H1 (cell line): ENCODE measurements around the gene RPL37A. TPM values are rescaled to one million over a fixed set of nuclear protein-coding genes. Genes with fewer than 3 reads are reported as not detected.

Source experiments
- CTCF ChIA-PET: fragments of 300-600 bp; sonication (Branson Sonifier 250); formaldehyde crosslinking; loops from one replicate; lab custom pipeline; 2021; ENCODE audit not compliant: partially characterized antibody; lab: Charles Lee
- POLR2A ChIA-PET: fragments of 300-600 bp; sonication (Branson Sonifier 250); formaldehyde crosslinking; loops from one replicate; lab custom pipeline; 2021; ENCODE audit warnings: inconsistent platforms; ENCODE audit not compliant: partially characterized antibody; lab: Charles Lee
- DNase-seq, 2 experiments: peaks; one replicate each; pipeline versions ENCODE4 v3.0.0 to v3.0.0-alpha.2; 2010 to 2022; ENCODE audit warnings: low spot score in 2 of 2, low read depth in 1 of 2, mixed read lengths in 1 of 2
- FAIRE-seq: peaks from 2 replicates; lab custom pipeline; 2011; peaks lifted over from hg19 to GRCh38; lab: Jason Lieb, UNC
- H2AFZ ChIP-seq: 2 replicates; pipeline ENCODE4 v1.8.1; 2012; ENCODE audit warnings: low read length, inconsistent platforms
- H2AK5ac ChIP-seq: 2 replicates; pipeline ENCODE4 v1.6.1; 2013; ENCODE audit warnings: low read depth, low read length
- H2BK120ac ChIP-seq: replicated peaks from 2 replicates; pipeline ENCODE3; 2013; ENCODE audit warnings: low read depth, low read length, inconsistent platforms
- H2BK12ac ChIP-seq: 2 replicates; pipeline ENCODE4 v1.6.1; 2013; ENCODE audit warnings: low read depth, low read length
- H2BK15ac ChIP-seq: 2 replicates; pipeline ENCODE4 v1.6.1; 2013; ENCODE audit warnings: low read length
- H2BK20ac ChIP-seq: 2 replicates; pipeline ENCODE4 v1.6.1; 2013; ENCODE audit warnings: low read length
- H2BK5ac ChIP-seq: 2 replicates; pipeline ENCODE4 v1.6.1; 2013; ENCODE audit warnings: low read depth, low read length
- H3K14ac ChIP-seq: 2 replicates; pipeline ENCODE4 v1.6.1; 2013; ENCODE audit warnings: inconsistent platforms; ENCODE audit not compliant: insufficient read length
- H3K18ac ChIP-seq: 2 replicates; pipeline ENCODE4 v1.6.1; 2013; ENCODE audit warnings: low read length; ENCODE audit errors: extremely low read depth
- H3K23ac ChIP-seq: 2 replicates; pipeline ENCODE4 v1.6.1; 2013; ENCODE audit warnings: inconsistent platforms; ENCODE audit not compliant: insufficient read length
- H3K23me2 ChIP-seq: 2 replicates; pipeline ENCODE4 v1.6.1; 2013; ENCODE audit warnings: low read depth, low read length
- H3K27ac ChIP-seq: 2 replicates; pipeline ENCODE4 v1.6.1; 2011; ENCODE audit warnings: low read depth, low read length, inconsistent platforms
- H3K27me3 ChIP-seq, 4 experiments: replicated peaks in 1 of 4; 1 replicate in 1 of 4; 2 replicates in 3 of 4; pipeline versions ENCODE4 v1.6.1 to v1.8.1; 2011 to 2013; ENCODE audit warnings: low read length in 3 of 4, mild to moderate bottlenecking in 3 of 4, inconsistent platforms in 2 of 4, mixed read lengths in 2 of 4, moderate library complexity in 1 of 4; ENCODE audit not compliant: control insufficient read depth in 3 of 4, insufficient read depth in 3 of 4; ENCODE audit errors: extremely low read depth in 1 of 4
- H3K36me3 ChIP-seq, 4 experiments: 2 replicates each; pipeline versions ENCODE4 v1.6.1 to v1.8.1; 2011 to 2013; ENCODE audit warnings: mild to moderate bottlenecking in 4 of 4, low read length in 3 of 4, moderate library complexity in 2 of 4, control low read depth in 1 of 4, inconsistent platforms in 1 of 4; ENCODE audit not compliant: insufficient read depth in 4 of 4, control insufficient read depth in 2 of 4
- H3K4ac ChIP-seq: replicated peaks from 2 replicates; pipeline ENCODE3; 2013; ENCODE audit warnings: low read length, low read depth, mixed read lengths, inconsistent platforms; ENCODE audit not compliant: insufficient read length
- H3K4me1 ChIP-seq, 4 experiments: replicated peaks in 1 of 4; 1 replicate in 1 of 4; 2 replicates in 3 of 4; pipeline versions ENCODE4 v1.6.1 to v1.8.1; 2011 to 2013; ENCODE audit warnings: low read length in 3 of 4, inconsistent platforms in 2 of 4, mixed read lengths in 1 of 4; ENCODE audit not compliant: insufficient read depth in 4 of 4, control insufficient read depth in 3 of 4
- H3K4me2 ChIP-seq, 2 experiments: 2 replicates each; pipeline versions ENCODE4 v1.6.1 to v1.8.1; 2011 to 2013; ENCODE audit warnings: low read depth in 2 of 2, low read length in 2 of 2, control low read depth in 1 of 2, inconsistent platforms in 1 of 2, mild to moderate bottlenecking in 1 of 2; ENCODE audit not compliant: insufficient read depth in 1 of 2
- H3K4me3 ChIP-seq, 4 experiments: fragments of 200-600, 300-600 bp in 1 of 4; sonication (generic), shearing (Covaris generic), sonication (Bioruptor Twin) in 1 of 4; 2 replicates each; pipeline versions ENCODE4 v1.5.1 to v1.8.1; 2011 to 2016; ENCODE audit warnings: low read length in 4 of 4, low read depth in 3 of 4, control low read depth in 2 of 4, inconsistent platforms in 2 of 4, mild to moderate bottlenecking in 2 of 4, mixed read lengths in 1 of 4, moderate library complexity in 1 of 4; ENCODE audit not compliant: insufficient read depth in 2 of 4; ENCODE audit errors: extremely low read depth in 1 of 4
- H3K56ac ChIP-seq: replicated peaks from 2 replicates; pipeline ENCODE3; 2013; ENCODE audit warnings: low read depth, mild to moderate bottlenecking, mixed read lengths, low read length, inconsistent platforms; ENCODE audit not compliant: insufficient read length
- H3K79me1 ChIP-seq: 2 replicates; pipeline ENCODE4 v1.6.1; 2013; ENCODE audit warnings: low read depth, low read length, control low read depth
- H3K79me2 ChIP-seq, 2 experiments: 2 replicates each; pipeline versions ENCODE4 v1.6.1 to v1.8.1; 2012 to 2013; ENCODE audit warnings: low read length in 2 of 2, mild to moderate bottlenecking in 2 of 2, inconsistent platforms in 1 of 2; ENCODE audit not compliant: insufficient read depth in 2 of 2, control insufficient read depth in 1 of 2
- H3K9ac ChIP-seq, 4 experiments: replicated peaks in 1 of 4; 1 replicate in 1 of 4; 2 replicates in 3 of 4; pipeline versions ENCODE4 v1.6.1 to v1.8.1; 2011 to 2013; ENCODE audit warnings: low read depth in 3 of 4, low read length in 3 of 4, control low read depth in 2 of 4, mild to moderate bottlenecking in 2 of 4, moderate library complexity in 2 of 4, inconsistent platforms in 1 of 4; ENCODE audit errors: extremely low read depth in 1 of 4
- H3K9me3 ChIP-seq, 2 experiments: 2 replicates each; pipeline versions ENCODE4 v1.6.1 to v1.8.1; 2012 to 2013; ENCODE audit warnings: mild to moderate bottlenecking in 2 of 2, moderate library complexity in 2 of 2, control low read depth in 1 of 2, inconsistent platforms in 1 of 2, low read depth in 1 of 2, low read length in 1 of 2, mixed read lengths in 1 of 2; ENCODE audit not compliant: insufficient read depth in 2 of 2
- H4K20me1 ChIP-seq, 2 experiments: replicated peaks in 1 of 2; 2 replicates each; pipeline versions ENCODE3 to v1.8.1; 2011 to 2013; ENCODE audit warnings: inconsistent platforms in 2 of 2, low read length in 2 of 2, mild to moderate bottlenecking in 1 of 2; ENCODE audit not compliant: insufficient read depth in 2 of 2, control insufficient read depth in 1 of 2
- H4K5ac ChIP-seq: 2 replicates; pipeline ENCODE4 v1.6.1; 2013; ENCODE audit warnings: low read length, low read depth, mixed read lengths, inconsistent platforms; ENCODE audit not compliant: insufficient read length
- H4K8ac ChIP-seq: 2 replicates; pipeline ENCODE4 v1.8.0; 2013; ENCODE audit warnings: mild to moderate bottlenecking, moderate library complexity, low read length, inconsistent platforms; ENCODE audit not compliant: insufficient read depth; ENCODE audit errors: extremely low read depth
- H4K91ac ChIP-seq: replicated peaks from 2 replicates; pipeline ENCODE3; 2013; ENCODE audit warnings: low read length, mixed read lengths, inconsistent platforms; ENCODE audit not compliant: insufficient read length
- BRCA1 ChIP-seq: IDR thresholded peaks from 2 replicates; pipeline ENCODE4 v1.6.1; 2012; ENCODE audit warnings: low read depth, low read length, improper control_type of control experiment
- RAD21 ChIP-seq, 2 experiments: IDR thresholded peaks in 1 of 2; conservative IDR thresholded peaks in 1 of 2; 2 replicates each; pipeline ENCODE4 v1.6.1; 2011; ENCODE audit warnings: low read depth in 2 of 2, low read length in 2 of 2, improper control_type of control experiment in 1 of 2, inconsistent platforms in 1 of 2, mild to moderate bottlenecking in 1 of 2, moderate library complexity in 1 of 2
- SIN3A ChIP-seq, 2 experiments: IDR thresholded peaks in 1 of 2; conservative IDR thresholded peaks in 1 of 2; 2 replicates each; pipeline ENCODE4 v1.6.1; 2011 to 2012; ENCODE audit warnings: low read length in 2 of 2, improper control_type of control experiment in 1 of 2, low read depth in 1 of 2, mild to moderate bottlenecking in 1 of 2
- WGBS, 2 experiments: shearing (Covaris generic) in 1 of 2; methylation state at CpG; one replicate each; pipeline versions ENCODE4 v1.1.6 to v1.1.7; 2013 to 2015; ENCODE audit warnings: low lambda C conversion rate in 2 of 2, mixed read lengths in 2 of 2, inconsistent platforms in 1 of 2, low coverage in 1 of 2, missing lambda C conversion rate in 1 of 2; ENCODE audit not compliant: insufficient replicate concordance in 2 of 2, insufficient coverage in 1 of 2, insufficient read length in 1 of 2; ENCODE audit errors: extremely low coverage in 1 of 2, missing lambda C conversion rate in 1 of 2; 5-methylcytosine and 5-hydroxymethylcytosine counted together
- polyA plus RNA-seq, 7 experiments: library from polyadenylated mRNA; depleted of rRNA in 3 of 7; stranded (reverse) in 5 of 7; unstranded in 2 of 7; fragments of >200 nt in 5 of 7; fragments of 200-250 nt in 2 of 7; gene quantifications; 1 replicate in 5 of 7; 2 replicates in 1 of 7; 4 replicates in 1 of 7; pipeline versions ENCODE4 v1.2.1 to v1.2.3, GENCODE V29; 2011 to 2013; ENCODE audit warnings: missing spikeins in 2 of 7, mixed read lengths in 2 of 7
- total RNA-seq: library from RNA; stranded (reverse); fragmentation: NEBNext Ultra II Directional; extraction: Animal tissue kit (Norgen Biotek cat#: 25700); gene quantifications from 2 replicates; pipeline ENCODE4 v1.2.1, GENCODE V29; 2021
- TF ChIP-seq, protein P1 (sequence below), 3 experiments: IDR thresholded peaks; 1 replicate in 2 of 3; 2 replicates in 1 of 3; pipeline versions ENCODE4 v1.5.1 to v1.6.1; 2011; ENCODE audit warnings: low read length in 3 of 3, mild to moderate bottlenecking in 3 of 3, inconsistent platforms in 2 of 3, low read depth in 1 of 3, moderate library complexity in 1 of 3; ENCODE audit not compliant: insufficient read depth in 1 of 3; ENCODE audit errors: control extremely low read depth in 1 of 3

Gene RPL37A
- total and polyA plus RNA-seq, 2 of the 8 experiments (the other 6 are each of a cell fraction or from before 2014, with no cell fraction given), result 1,737 to 3,180 TPM

DNA sequence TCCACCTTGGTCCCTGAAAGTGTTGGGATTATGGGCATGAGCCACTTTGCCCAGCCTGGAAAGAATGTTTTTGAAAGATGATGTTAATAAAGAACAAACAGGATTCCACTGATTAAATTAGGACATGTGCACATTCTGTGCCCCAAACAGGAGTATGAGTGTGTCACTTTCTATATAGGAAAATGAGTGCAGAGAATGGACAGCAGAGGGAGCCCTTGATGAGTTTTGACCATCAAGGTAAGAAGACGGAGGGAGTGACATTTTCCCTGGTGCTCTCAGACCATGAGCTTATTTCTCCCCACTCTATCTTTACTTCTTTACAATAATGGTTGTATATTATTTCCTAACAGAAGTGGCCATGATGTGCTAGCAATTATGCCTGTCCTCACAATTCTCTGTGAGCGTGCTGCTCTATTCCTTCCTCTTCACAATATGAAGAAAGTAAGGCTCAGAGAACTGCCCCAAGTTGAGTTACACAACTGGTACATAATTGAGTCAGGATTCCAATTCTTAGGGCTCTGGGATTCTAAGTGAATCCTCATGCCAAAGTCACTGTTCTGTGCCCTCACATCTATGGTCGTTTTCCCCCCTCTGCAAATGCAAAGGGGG lies 20.6 kb downstream of the RPL37A start:
- Histone ChIP-seq H3K14ac (no peak overlapping the region), H3K79me2 (no peaks in the 10 kb centered on the region), H2BK20ac (no peak overlapping the region), H3K9ac (no peak overlapping the region), H2BK12ac (no peak overlapping the region), H3K18ac (no peak overlapping the region), H3K4me1 (no peaks in the 10 kb centered on the region; a peak in 1 of 7 replicates), H3K36me3 (peaks cover 0 to 5% (median 0%) of the 10 kb centered on the region in 4 experiments; a peak in 2 of 8 replicates), H3K27ac (no peak overlapping the region), H4K5ac (no peak overlapping the region), H3K23me2 (no peaks in the 10 kb centered on the region), H3K4ac (no peak overlapping the region), H3K79me1 (no peaks in the 10 kb centered on the region), H3K56ac (no peak overlapping the region), H3K9me3 (no peaks in the 10 kb centered on the region), H4K20me1 (peaks cover 0 to under 1% of the 10 kb centered on the region in 2 experiments), H4K91ac (no peak overlapping the region), H2BK5ac (no peak overlapping the region), H3K27me3 (no peaks in the 10 kb centered on the region), H3K23ac (no peak overlapping the region), H4K8ac (no peak overlapping the region), H2BK120ac (no peak overlapping the region), H3K4me3 (no peak overlapping the region), H3K4me2 (no peak overlapping the region), H2BK15ac (no peak overlapping the region), H2AFZ (no peak overlapping the region), H2AK5ac (no peak overlapping the region)
- DNase-seq, result peak in 1 of 2 experiments; percentile 61
- TF ChIP-seq SIN3A (conservative IDR thresholded peaks at IDR 0.05 in 1 of 2, IDR thresholded peaks at IDR 0.05 in 1 of 2; ENCODE audit: low read depth in 1 of 2, low read length in 2 of 2) (0 out of 4 replicates have a peak, but pooled peaks of 1 of the 2 experiments have one; percentile 33), RAD21 (IDR thresholded peaks at IDR 0.05 in 1 of 2, conservative IDR thresholded peaks at IDR 0.05 in 1 of 2; ENCODE audit: low read depth in 2 of 2, low read length in 2 of 2) (peak; percentile 86 to 88), BRCA1 (no peak)
- TF ChIP-seq, protein P1, sequence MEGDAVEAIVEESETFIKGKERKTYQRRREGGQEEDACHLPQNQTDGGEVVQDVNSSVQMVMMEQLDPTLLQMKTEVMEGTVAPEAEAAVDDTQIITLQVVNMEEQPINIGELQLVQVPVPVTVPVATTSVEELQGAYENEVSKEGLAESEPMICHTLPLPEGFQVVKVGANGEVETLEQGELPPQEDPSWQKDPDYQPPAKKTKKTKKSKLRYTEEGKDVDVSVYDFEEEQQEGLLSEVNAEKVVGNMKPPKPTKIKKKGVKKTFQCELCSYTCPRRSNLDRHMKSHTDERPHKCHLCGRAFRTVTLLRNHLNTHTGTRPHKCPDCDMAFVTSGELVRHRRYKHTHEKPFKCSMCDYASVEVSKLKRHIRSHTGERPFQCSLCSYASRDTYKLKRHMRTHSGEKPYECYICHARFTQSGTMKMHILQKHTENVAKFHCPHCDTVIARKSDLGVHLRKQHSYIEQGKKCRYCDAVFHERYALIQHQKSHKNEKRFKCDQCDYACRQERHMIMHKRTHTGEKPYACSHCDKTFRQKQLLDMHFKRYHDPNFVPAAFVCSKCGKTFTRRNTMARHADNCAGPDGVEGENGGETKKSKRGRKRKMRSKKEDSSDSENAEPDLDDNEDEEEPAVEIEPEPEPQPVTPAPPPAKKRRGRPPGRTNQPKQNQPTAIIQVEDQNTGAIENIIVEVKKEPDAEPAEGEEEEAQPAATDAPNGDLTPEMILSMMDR (IDR thresholded peaks at IDR 0.05; ENCODE audit: control extremely low read depth in 1 of 3, insufficient read depth in 1 of 3, low read depth in 1 of 3, low read length in 3 of 3), result peak in 2 of 3 experiments; percentile 73 to 76; a peak in 3 of 4 replicates
- peak; percentile 60 for FAIRE-seq
- ChIA-PET CTCF (interaction anchor here (0.6 to 12.8 kb wide), 52 partner anchors 9 to 1194 kb away, joined by 3 to 493 read pairs (median 6); partner anchors contain the start of genes IGFBP2 and MARCHF4), POLR2A (interaction anchor here (1.0 to 2.3 kb wide), 7 partner anchors 21 to 147 kb away, joined by 3 to 6 read pairs (median 3); partner anchors contain the start of gene RPL37A)
- WGBS, 2 experiments, result 60% methylated on average over 3 of the region's 3 CpGs; no CpG with 5 or more reads in 1 of the 2 experiments
